ENCODE results near the gene PRR20G.

- TF ChIP-seq CTCF (IDR thresholded peaks at IDR 0.05; ENCODE audit: low read depth, low read length) (no peak), POLR2A (IDR thresholded peaks at IDR 0.05; ENCODE audit: extremely low read depth, insufficient read length) (no peak)
These were observed 22.9 kb downstream of the PRR20G start for GRCh38 chr3:127264794-127265514.

All from NB4 (cell line).